DOHH2 (cell line): Measurements from ENCODE around the gene MACROD1.

Experiments
- H3F3A ChIP-seq: fragments of 200-600 bp; sonication (generic), shearing (Covaris generic); 2 replicates; pipeline ENCODE4 v1.6.0; 2016; ENCODE audit warnings: antibody characterized with exemption, mild to moderate bottlenecking; ENCODE audit not compliant: control insufficient read depth, insufficient read depth
- H3K27ac ChIP-seq: fragments of 200-600 bp; sonication (generic); 2 replicates; pipeline ENCODE4 v1.5.1; 2014; ENCODE audit warnings: low read depth, mild to moderate bottlenecking, low read length, moderate library complexity
- H3K27me3 ChIP-seq: fragments of 200-600 bp; sonication (generic); 2 replicates; pipeline ENCODE4 v1.6.1; 2014; ENCODE audit warnings: mild to moderate bottlenecking, low read length, mixed read lengths; ENCODE audit not compliant: control insufficient read depth
- H3K36me3 ChIP-seq: fragments of 200-600 bp; sonication (generic); 2 replicates; pipeline ENCODE4 v1.6.1; 2014; ENCODE audit warnings: mild to moderate bottlenecking, low read length, moderate library complexity, mixed read lengths; ENCODE audit not compliant: control insufficient read depth
- H3K4me1 ChIP-seq: fragments of 200-600 bp; sonication (generic); 2 replicates; pipeline ENCODE4 v1.6.1; 2014; ENCODE audit warnings: mild to moderate bottlenecking, low read length, mixed read lengths; ENCODE audit not compliant: control insufficient read depth
- H3K4me2 ChIP-seq: fragments of 200-600 bp; sonication (generic); 2 replicates; pipeline ENCODE4 v1.6.0; 2014; ENCODE audit warnings: mild to moderate bottlenecking, low read length, moderate library complexity
- H3K4me3 ChIP-seq: fragments of 200-600 bp; sonication (generic); 2 replicates; pipeline ENCODE4 v1.5.1; 2014; ENCODE audit warnings: mild to moderate bottlenecking, low read length, mixed read lengths
- H3K79me2 ChIP-seq: fragments of 200-600 bp; sonication (generic); 2 replicates; pipeline ENCODE4 v1.6.1; 2014; ENCODE audit warnings: mild to moderate bottlenecking, low read length, mixed read lengths; ENCODE audit not compliant: control insufficient read depth
- H3K9me2 ChIP-seq: fragments of 200-600 bp; sonication (generic); replicated peaks from 2 replicates; pipeline ENCODE4 v1.6.1; 2014; ENCODE audit warnings: mild to moderate bottlenecking, low read length, mixed read lengths; ENCODE audit not compliant: control insufficient read depth
- H3K9me3 ChIP-seq: fragments of 200-600 bp; sonication (generic); 2 replicates; pipeline ENCODE4 v1.6.1; 2014; ENCODE audit warnings: antibody characterized with exemption, low read length, mixed read lengths; ENCODE audit not compliant: control insufficient read depth, insufficient read depth
- H4K20me1 ChIP-seq: fragments of 200-600 bp; sonication (generic); 2 replicates; pipeline ENCODE4 v1.6.0; 2014; ENCODE audit warnings: low read depth, mild to moderate bottlenecking, antibody characterized with exemption, low read length, moderate library complexity; ENCODE audit not compliant: control insufficient read depth, insufficient read depth
- CTCF ChIP-seq: fragments of 200-600 bp; sonication (generic); IDR thresholded peaks from one replicate; pipeline ENCODE4 v1.5.1; 2014; ENCODE audit warnings: antibody characterized with exemption, mild to moderate bottlenecking, low read depth, low read length; ENCODE audit not compliant: poor library complexity, severe bottlenecking
- EZH2phosphoT487 ChIP-seq: fragments of 200-600 bp; sonication (generic); IDR thresholded peaks from 2 replicates; pipeline ENCODE4 v1.6.1; 2017; ENCODE audit warnings: borderline replicate concordance, mild to moderate bottlenecking, antibody characterized with exemption, low read length, moderate library complexity, mixed read lengths

Gene MACROD1

GRCh38 chr11:64127267-64128072, 38.4 kb downstream of the MACROD1 start:
- H4K20me1 ChIP-seq = no peaks in the 10 kb centered on the region
- H3K27me3 ChIP-seq = no peaks in the 10 kb centered on the region
- TF ChIP-seq EZH2phosphoT487 (no peak), CTCF (no peak)
- no peaks in the 10 kb centered on the region for H3K4me1 ChIP-seq
- no peaks in the 10 kb centered on the region for H3F3A ChIP-seq
- H3K4me2 ChIP-seq = no peak overlapping the region
- H3K9me2 ChIP-seq = no peaks in the 10 kb centered on the region
- H3K36me3 ChIP-seq = no peaks in the 10 kb centered on the region
- no peak overlapping the region for H3K27ac ChIP-seq
- H3K4me3 ChIP-seq = no peak overlapping the region
- H3K79me2 ChIP-seq = no peaks in the 10 kb centered on the region
- H3K9me3 ChIP-seq = no peaks in the 10 kb centered on the region

GRCh38 chr11:64126796-64127195, 39.1 kb downstream of the MACROD1 start:
- H3K79me2 ChIP-seq = no peaks in the 10 kb centered on the region
- no peaks in the 10 kb centered on the region for H3F3A ChIP-seq
- TF ChIP-seq CTCF (no peak), EZH2phosphoT487 (no peak)
- no peaks in the 10 kb centered on the region for H3K9me2 ChIP-seq
- no peaks in the 10 kb centered on the region for H3K27me3 ChIP-seq
- H3K9me3 ChIP-seq = no peaks in the 10 kb centered on the region
- H3K27ac ChIP-seq = no peak overlapping the region
- H3K36me3 ChIP-seq = no peaks in the 10 kb centered on the region
- H3K4me3 ChIP-seq = no peak overlapping the region
- H3K4me1 ChIP-seq = no peaks in the 10 kb centered on the region
- H3K4me2 ChIP-seq = no peak overlapping the region
- H4K20me1 ChIP-seq = no peaks in the 10 kb centered on the region

GRCh38 chr11:64126371-64126770, 39.5 kb downstream of the MACROD1 start:
- Histone ChIP-seq H4K20me1 (no peaks in the 10 kb centered on the region), H3K27me3 (no peaks in the 10 kb centered on the region), H3K4me1 (no peaks in the 10 kb centered on the region), H3K9me3 (no peaks in the 10 kb centered on the region), H3K79me2 (no peaks in the 10 kb centered on the region), H3K4me2 (no peak overlapping the region), H3F3A (no peaks in the 10 kb centered on the region), H3K36me3 (no peaks in the 10 kb centered on the region), H3K4me3 (no peak overlapping the region), H3K27ac (no peak overlapping the region), H3K9me2 (no peaks in the 10 kb centered on the region)
- no peak for TF ChIP-seq CTCF
- no peak for TF ChIP-seq EZH2phosphoT487
